Breast epithelium (tissue), 3 donors: Measurements from ENCODE around the gene FAM163B.

Experiments
- CTCF ChIP-seq, 3 donors: fragments of 450-650 bp; IDR thresholded peaks; one replicate each; pipeline ENCODE4 v1.5.1; 2016 to 2017; ENCODE audit warnings: antibody characterized with exemption in 3 of 3, mild to moderate bottlenecking in 3 of 3, moderate library complexity in 3 of 3
- POLR2A ChIP-seq: fragments of 450-650 bp; IDR thresholded peaks from one replicate; pipeline ENCODE4 v1.6.1; 2016; ENCODE audit warnings: antibody characterized with exemption, mild to moderate bottlenecking, moderate library complexity

DNA sequence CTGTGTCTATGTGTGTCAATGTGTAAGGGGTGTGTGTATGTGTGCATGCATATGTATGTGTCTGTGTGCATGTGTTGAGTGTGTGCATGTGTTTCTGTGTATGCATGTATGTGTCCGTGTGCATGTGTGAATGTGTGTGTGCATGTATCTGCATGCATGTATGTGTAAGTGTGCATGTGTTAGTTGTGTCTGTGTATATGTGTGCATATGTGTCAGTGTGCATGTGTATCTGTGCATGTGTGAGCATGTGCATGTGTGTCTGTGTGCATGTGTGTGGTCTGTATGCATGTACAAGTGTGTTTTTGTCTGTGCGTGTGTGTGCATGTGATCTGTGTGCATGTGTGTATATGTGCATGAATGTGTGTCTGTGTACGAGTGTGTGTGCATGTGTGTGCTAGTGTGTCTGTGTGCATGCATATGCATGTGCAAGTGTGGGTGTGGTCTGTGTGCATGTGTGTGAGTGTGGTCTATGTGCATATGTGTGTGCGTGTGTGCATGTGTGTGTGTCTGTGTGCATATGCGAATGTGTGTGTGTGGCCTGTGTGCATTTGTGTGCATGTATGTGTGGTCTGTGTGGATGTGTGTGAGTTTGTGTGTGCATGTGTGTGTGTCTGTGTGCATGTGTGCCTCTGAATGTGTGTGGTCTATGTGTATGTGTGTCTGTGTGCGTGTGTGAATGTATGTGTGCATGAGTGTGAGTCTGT, 9.6 kb downstream of the FAM163B start:
- TF ChIP-seq CTCF (IDR thresholded peaks at IDR 0.05): no peak
- no peak for TF ChIP-seq POLR2A
